Measurements from ENCODE around the gene PLEKHN1.

DNA sequence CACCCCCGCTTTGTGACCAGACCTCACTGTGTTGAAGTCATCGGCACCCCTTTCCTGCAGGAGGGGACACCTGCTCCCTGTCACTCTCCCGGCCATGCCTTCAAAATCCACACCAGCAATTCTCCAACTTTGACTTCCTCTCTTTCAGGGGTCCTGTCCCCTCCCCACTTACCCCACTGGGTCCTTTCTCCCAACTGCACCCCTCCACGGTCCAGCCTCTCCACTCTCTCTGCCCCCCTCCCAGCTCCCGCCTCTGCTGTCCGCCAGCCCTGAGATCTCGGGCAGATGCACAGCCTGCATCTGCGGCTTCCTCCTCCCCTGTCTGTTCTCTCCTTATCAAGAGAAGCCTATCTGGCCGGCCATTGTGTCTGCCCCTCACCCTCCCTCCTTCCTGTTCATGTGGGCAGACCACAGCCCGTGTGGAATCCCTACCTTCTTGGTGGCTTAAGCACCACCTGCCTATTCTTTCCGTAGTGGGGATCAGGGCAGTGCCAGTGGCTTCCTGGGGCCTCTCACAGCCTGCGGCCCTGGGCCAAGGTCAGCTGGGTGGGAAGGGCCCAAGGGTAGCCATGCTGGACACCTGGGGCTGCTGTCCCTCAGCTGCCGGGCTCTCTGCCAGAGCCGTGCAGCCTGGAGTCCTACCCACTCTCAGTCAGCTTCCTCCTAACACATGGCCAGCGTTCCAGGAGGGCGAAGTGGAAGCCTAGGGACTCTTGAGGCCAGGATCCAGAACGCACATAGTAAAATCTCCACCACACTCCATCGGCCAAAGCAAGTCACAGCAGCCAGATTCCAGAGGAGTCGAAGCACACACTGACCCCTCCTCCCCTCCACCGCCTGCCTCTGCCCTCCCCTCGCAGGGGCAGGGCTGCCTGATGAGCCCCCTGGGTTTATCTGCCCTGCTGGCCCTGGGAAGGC lies 38.8 kb downstream of the PLEKHN1 start:
- TF ChIP-seq, protein P1, sequence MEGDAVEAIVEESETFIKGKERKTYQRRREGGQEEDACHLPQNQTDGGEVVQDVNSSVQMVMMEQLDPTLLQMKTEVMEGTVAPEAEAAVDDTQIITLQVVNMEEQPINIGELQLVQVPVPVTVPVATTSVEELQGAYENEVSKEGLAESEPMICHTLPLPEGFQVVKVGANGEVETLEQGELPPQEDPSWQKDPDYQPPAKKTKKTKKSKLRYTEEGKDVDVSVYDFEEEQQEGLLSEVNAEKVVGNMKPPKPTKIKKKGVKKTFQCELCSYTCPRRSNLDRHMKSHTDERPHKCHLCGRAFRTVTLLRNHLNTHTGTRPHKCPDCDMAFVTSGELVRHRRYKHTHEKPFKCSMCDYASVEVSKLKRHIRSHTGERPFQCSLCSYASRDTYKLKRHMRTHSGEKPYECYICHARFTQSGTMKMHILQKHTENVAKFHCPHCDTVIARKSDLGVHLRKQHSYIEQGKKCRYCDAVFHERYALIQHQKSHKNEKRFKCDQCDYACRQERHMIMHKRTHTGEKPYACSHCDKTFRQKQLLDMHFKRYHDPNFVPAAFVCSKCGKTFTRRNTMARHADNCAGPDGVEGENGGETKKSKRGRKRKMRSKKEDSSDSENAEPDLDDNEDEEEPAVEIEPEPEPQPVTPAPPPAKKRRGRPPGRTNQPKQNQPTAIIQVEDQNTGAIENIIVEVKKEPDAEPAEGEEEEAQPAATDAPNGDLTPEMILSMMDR (IDR thresholded peaks at IDR 0.05), result no peak
- no peak for TF ChIP-seq POLR2A (IDR thresholded peaks at IDR 0.05)
